Prostate gland (tissue), 2 donors: ENCODE measurements around the gene ETS2. TPM values are rescaled to one million over a fixed set of nuclear protein-coding genes. Genes with fewer than 3 reads are reported as not detected.

Experiments
- DNase-seq: peaks from one replicate; pipeline ENCODE4 v3.0.0-alpha.2; 2019; ENCODE audit warnings: low spot score
- H3K27ac ChIP-seq, 2 donors: fragments of 200-600 bp; sonication (generic); 2 replicates each; pipeline ENCODE4 v1.5.1; 2017 to 2019
- H3K27me3 ChIP-seq: fragments of 200-600 bp; sonication (generic); replicated peaks from 2 replicates; pipeline ENCODE4 v1.5.1; 2019; ENCODE audit not compliant: insufficient read depth
- H3K36me3 ChIP-seq, 2 donors: fragments of 200-600 bp; sonication (generic); 1 replicate in 1 of 2; 2 replicates in 1 of 2; pipeline versions ENCODE4 v1.5.1 to v1.8.1; 2017 to 2019
- H3K4me1 ChIP-seq: fragments of 200-600 bp; sonication (generic); replicated peaks from 2 replicates; pipeline ENCODE4 v1.5.1; 2019
- H3K4me3 ChIP-seq, 2 donors: fragments of 200-600 bp; sonication (generic); 2 replicates each; pipeline ENCODE4 v1.5.1; 2017 to 2019
- H3K9me3 ChIP-seq: fragments of 200-600 bp; sonication (generic); 2 replicates; pipeline ENCODE4 v1.5.1; 2017
- CTCF ChIP-seq, 4 experiments: fragments of 200-600 bp in 2 of 4; fragments of 450-650 bp in 2 of 4; sonication (generic) in 2 of 4; IDR thresholded peaks; 1 replicate in 3 of 4; 2 replicates in 1 of 4; pipeline ENCODE4 v1.5.1; 2016 to 2019; ENCODE audit warnings: antibody characterized with exemption in 4 of 4, mild to moderate bottlenecking in 2 of 4, moderate library complexity in 2 of 4
- POLR2A ChIP-seq: fragments of 450-650 bp; IDR thresholded peaks from one replicate; pipeline ENCODE4 v1.6.1; 2016; ENCODE audit warnings: antibody characterized with exemption, mild to moderate bottlenecking
- POLR2AphosphoS5 ChIP-seq: sonication (generic); formaldehyde crosslinking; IDR thresholded peaks from one replicate; pipeline ENCODE4 v1.6.1; 2017; ENCODE audit warnings: antibody characterized with exemption
- WGBS: methylation state at CpG from one replicate; pipeline ENCODE4 v1.1.5; 2018; 5-methylcytosine and 5-hydroxymethylcytosine counted together
- intact Hi-C: fragments of 100-400 bp; cut with DNase I; formaldehyde crosslinking; loops from one replicate; pipeline ENCODE4 v1.14.2; 2022
- total RNA-seq, 2 donors: library from RNA; depleted of rRNA; stranded (reverse); fragments of >200 nt; gene quantifications; one replicate each; pipeline ENCODE4 v1.1.0, GENCODE V29; 2016

The ETS2 gene
- total RNA-seq, 2 donors from 2014 or later, result 53.3 to 80.2 TPM

- no peak for DNase-seq
- H3K9me3 ChIP-seq, result no peaks in the 10 kb centered on the region
- TF ChIP-seq POLR2AphosphoS5 (no peak), POLR2A (no peak), CTCF (IDR thresholded peaks at IDR 0.05) (no peak)
- 59% methylated on average over 5 of the region's 5 CpGs for WGBS
- intact Hi-C loops, result no loop called here
- H3K4me1 ChIP-seq, result no peaks in the 10 kb centered on the region
- H3K4me3 ChIP-seq, result no peak overlapping the region
- no peaks in the 10 kb centered on the region for H3K36me3 ChIP-seq
- no peaks in the 10 kb centered on the region for H3K27me3 ChIP-seq
- H3K27ac ChIP-seq, result no peak overlapping the region
Measured at GRCh38 chr21:38775733-38776132, 30.0 kb upstream of the ETS2 start.

- intact Hi-C loops, result no loop called here
- Histone ChIP-seq H3K27ac (no peak overlapping the region), H3K9me3 (no peaks in the 10 kb centered on the region), H3K4me1 (no peaks in the 10 kb centered on the region), H3K27me3 (no peaks in the 10 kb centered on the region), H3K4me3 (no peak overlapping the region), H3K36me3 (no peaks in the 10 kb centered on the region)
- TF ChIP-seq CTCF (IDR thresholded peaks at IDR 0.05) (no peak), POLR2AphosphoS5 (no peak), POLR2A (no peak)
- 100% methylated on average over 1 of the region's 1 CpG for WGBS
- no peak for DNase-seq
Measured at GRCh38 chr21:38777015-38777414, 28.7 kb upstream of the ETS2 start.

- H3K9me3 ChIP-seq, result no peaks in the 10 kb centered on the region
- no peaks in the 10 kb centered on the region for H3K36me3 ChIP-seq
- H3K27me3 ChIP-seq, result no peaks in the 10 kb centered on the region
- no peak overlapping the region for H3K4me3 ChIP-seq
- H3K4me1 ChIP-seq, result no peaks in the 10 kb centered on the region
- 72% methylated on average over 5 of the region's 5 CpGs for WGBS
- H3K27ac ChIP-seq, result no peak overlapping the region
- no peak for TF ChIP-seq CTCF (IDR thresholded peaks at IDR 0.05)
- TF ChIP-seq POLR2AphosphoS5, result no peak
- no peak for TF ChIP-seq POLR2A
- intact Hi-C loops, result no loop called here
- DNase-seq, result no peak
Measured at GRCh38 chr21:38777531-38777930, 28.2 kb upstream of the ETS2 start.

GRCh38 chr21:38780879-38781278, 24.9 kb upstream of the ETS2 start:
- 83% methylated on average over 2 of the region's 2 CpGs for WGBS

More at GRCh38 chr21:38780879-38781278, 24.9 kb upstream of the ETS2 start:
- Histone ChIP-seq H3K4me3 (no peak overlapping the region), H3K9me3 (no peaks in the 10 kb centered on the region), H3K36me3 (no peaks in the 10 kb centered on the region), H3K27ac (no peak overlapping the region), H3K27me3 (no peaks in the 10 kb centered on the region), H3K4me1 (no peaks in the 10 kb centered on the region)
- TF ChIP-seq POLR2AphosphoS5 (no peak), CTCF (IDR thresholded peaks at IDR 0.05) (no peak), POLR2A (no peak)
- intact Hi-C loops, result no loop called here
- no peak for DNase-seq
